ENCODE data around the gene SIL1.
"Not testable (repeated sequence)": the region's sequence is repeated elsewhere in the genome, so short reads cannot be mapped to it uniquely, and the experiment has no call there.

Gene SIL1

GRCh38 chr5:139232147-139232724 lies 34.1 kb upstream of the SIL1 start:
- DNase-seq (ENCODE audit: low read depth), result no peak
- TF ChIP-seq CTCF (conservative IDR thresholded peaks at IDR 0.05; ENCODE audit: control insufficient read depth, insufficient read depth, low read depth, low read length), result no peak
- H3K4me3 ChIP-seq (ENCODE audit: control insufficient read depth, low read depth, low read length), result no peak overlapping the region

GRCh38 chr5:139228201-139228803 lies 30.1 kb upstream of the SIL1 start:
- no peak overlapping the region for H3K4me3 ChIP-seq (ENCODE audit: control insufficient read depth, low read depth, low read length)
- TF ChIP-seq CTCF (conservative IDR thresholded peaks at IDR 0.05; ENCODE audit: control insufficient read depth, insufficient read depth, low read depth, low read length), result no peak
- no peak for DNase-seq (ENCODE audit: low read depth)

- no peak for TF ChIP-seq CTCF (conservative IDR thresholded peaks at IDR 0.05; ENCODE audit: control insufficient read depth, insufficient read depth, low read depth, low read length)
- no peak overlapping the region for H3K4me3 ChIP-seq (ENCODE audit: control insufficient read depth, low read depth, low read length)
- no peak for DNase-seq (ENCODE audit: low read depth)
Observed at GRCh38 chr5:139226131-139226530, 28.0 kb upstream of the SIL1 start.

GRCh38 chr5:139223481-139223880 lies 25.3 kb upstream of the SIL1 start:
- peak; percentile 39 for DNase-seq (ENCODE audit: low read depth)
- H3K4me3 ChIP-seq (ENCODE audit: control insufficient read depth, low read depth, low read length), result no peak overlapping the region
- no peak for TF ChIP-seq CTCF (conservative IDR thresholded peaks at IDR 0.05; ENCODE audit: control insufficient read depth, insufficient read depth, low read depth, low read length)

GRCh38 chr5:139222346-139222745 lies 24.2 kb upstream of the SIL1 start:
- TF ChIP-seq CTCF (conservative IDR thresholded peaks at IDR 0.05; ENCODE audit: control insufficient read depth, insufficient read depth, low read depth, low read length), result no peak
- H3K4me3 ChIP-seq (ENCODE audit: control insufficient read depth, low read depth, low read length), result no peak overlapping the region
- no peak for DNase-seq (ENCODE audit: low read depth)

- not testable (repeated sequence) for H3K4me3 ChIP-seq (ENCODE audit: control insufficient read depth, low read depth, low read length); DNase-seq (ENCODE audit: low read depth)
Observed at GRCh38 chr5:139218038-139218437, 19.9 kb upstream of the SIL1 start.

- TF ChIP-seq CTCF (conservative IDR thresholded peaks at IDR 0.05; ENCODE audit: control insufficient read depth, insufficient read depth, low read depth, low read length), result no peak
- no peak overlapping the region for H3K4me3 ChIP-seq (ENCODE audit: control insufficient read depth, low read depth, low read length)
- no peak for DNase-seq (ENCODE audit: low read depth)
Observed at GRCh38 chr5:139215107-139215975, 17.2 kb upstream of the SIL1 start.

All from fibroblast of mammary gland (primary cell).